Dermis microvascular lymphatic vessel endothelial cell (primary cell): Measurements from ENCODE around the gene FZR1. TPM values are rescaled to one million over a fixed set of nuclear protein-coding genes. Genes with fewer than 3 reads are reported as not detected.

Experiments
- DNase-seq, 2 donors: peaks; one replicate each; pipeline versions ENCODE4 v3.0.0 to v3.0.0-alpha.2; 2010; ENCODE audit warnings: low read depth in 2 of 2
- total RNA-seq: library from RNA; depleted of rRNA; stranded (reverse); fragments of >200 nt; gene quantifications from 2 replicates; pipeline ENCODE4 v1.2.1, GENCODE V29; 2014

FZR1 gene
- total RNA-seq, 1 donor from 2014 or later: 28.4 TPM

GRCh38 chr19:3513229-3514140, 7.4 kb downstream of the FZR1 start:
- DNase-seq: no peak

- DNase-seq: no peak
Observed at GRCh38 chr19:3514930-3515329, 8.8 kb downstream of the FZR1 start.

GRCh38 chr19:3515891-3516422, 9.8 kb downstream of the FZR1 start:
- DNase-seq: no peak

GRCh38 chr19:3516675-3517207, 10.6 kb downstream of the FZR1 start:
- peak; percentile 12 to 44 for DNase-seq

GRCh38 chr19:3517638-3518037, 11.5 kb downstream of the FZR1 start:
- no peak for DNase-seq

- no peak for DNase-seq
Observed at GRCh38 chr19:3518255-3518654, 12.1 kb downstream of the FZR1 start.

- no peak for DNase-seq
Observed at GRCh38 chr19:3518659-3519058, 12.5 kb downstream of the FZR1 start.

- DNase-seq: no peak
Observed at GRCh38 chr19:3519126-3519525, 13.0 kb downstream of the FZR1 start.

GRCh38 chr19:3520166-3521103, 14.3 kb downstream of the FZR1 start:
- no peak for DNase-seq

- DNase-seq: no peak
Observed at GRCh38 chr19:3521104-3521445, 15.0 kb downstream of the FZR1 start.

- DNase-seq: no peak
Observed at GRCh38 chr19:3522421-3523360, 16.6 kb downstream of the FZR1 start.

- no peak for DNase-seq
Observed at GRCh38 chr19:3523361-3524077, 17.4 kb downstream of the FZR1 start.

GRCh38 chr19:3524078-3524842, 18.1 kb downstream of the FZR1 start:
- no peak for DNase-seq

- no peak for DNase-seq
Observed at GRCh38 chr19:3524904-3525451, 18.9 kb downstream of the FZR1 start.

GRCh38 chr19:3526507-3527237, 20.6 kb downstream of the FZR1 start:
- no peak for DNase-seq

GRCh38 chr19:3527238-3527910, 21.3 kb downstream of the FZR1 start:
- no peak for DNase-seq

GRCh38 chr19:3528080-3528479, 22.0 kb downstream of the FZR1 start:
- DNase-seq: no peak
